IMR-90 (cell line): ENCODE measurements around the gene VPS26B. TPM values are rescaled to one million over a fixed set of nuclear protein-coding genes. Genes with fewer than 3 reads are reported as not detected.

ENCODE experiments used
- ATAC-seq: fragments of 200-7000 bp; cut with Tn5 transposase; 2 replicates; pipeline ENCODE4 v1.9.1; 2020; ENCODE audit warnings: low read depth, mild to moderate bottlenecking, moderate library complexity
- BruUV-seq: library from RNA; stranded (reverse); fragments of 400-500 nt; replicated peaks from 2 replicates; lab custom pipeline; 2021; lab: Mats Ljungman, UMichigan
- CTCF ChIA-PET: fragments of 300-600 bp; formaldehyde crosslinking; extraction: SDS; loops from one replicate; lab custom pipeline; 2021; ENCODE audit warnings: antibody characterized with exemption; lab: Yijun Ruan, JAX
- POLR2A ChIA-PET: fragments of 300-600 bp; sonication (Branson Sonifier 250); formaldehyde crosslinking; loops from one replicate; lab custom pipeline; 2022; ENCODE audit warnings: antibody characterized with exemption; ENCODE audit not compliant: unreplicated experiment; lab: Charles Lee
- DNase-seq: peaks from one replicate; pipeline ENCODE4 v3.0.0; 2013
- H2AFZ ChIP-seq: replicated peaks from 2 replicates; pipeline ENCODE3; 2013; ENCODE audit warnings: low read length, mild to moderate bottlenecking; ENCODE audit not compliant: poor library complexity
- H2AK5ac ChIP-seq: 2 replicates; pipeline ENCODE4 v1.6.1; 2013; ENCODE audit warnings: low read depth, low read length, inconsistent platforms
- H2AK9ac ChIP-seq: replicated peaks from 2 replicates; pipeline ENCODE3; 2013; ENCODE audit warnings: mild to moderate bottlenecking, low read depth, low read length, moderate library complexity; ENCODE audit not compliant: poor library complexity
- H2BK120ac ChIP-seq: 2 replicates; pipeline ENCODE4 v1.6.1; 2013; ENCODE audit warnings: low read depth, low read length, inconsistent platforms
- H2BK15ac ChIP-seq: 3 replicates; pipeline ENCODE4 v1.6.1; 2013; ENCODE audit warnings: low read depth, low read length, inconsistent platforms
- H2BK20ac ChIP-seq: 2 replicates; pipeline ENCODE4 v1.6.1; 2013; ENCODE audit warnings: low read depth, mild to moderate bottlenecking, inconsistent platforms, low read length, moderate library complexity
- H2BK5ac ChIP-seq: 2 replicates; pipeline ENCODE4 v1.6.1; 2013; ENCODE audit warnings: mild to moderate bottlenecking, low read depth, low read length, inconsistent platforms; ENCODE audit not compliant: poor library complexity, severe bottlenecking
- H3K14ac ChIP-seq: replicated peaks from 2 replicates; pipeline ENCODE4 v1.6.1; 2013; ENCODE audit warnings: low read depth, low read length, inconsistent platforms
- H3K18ac ChIP-seq: 2 replicates; pipeline ENCODE4 v1.6.1; 2013; ENCODE audit warnings: low read depth, low read length, control low read depth
- H3K23ac ChIP-seq: 2 replicates; pipeline ENCODE4 v1.6.1; 2013; ENCODE audit warnings: low read depth, low read length, inconsistent platforms
- H3K27ac ChIP-seq: 2 replicates; pipeline ENCODE4 v1.5.1; 2013; ENCODE audit warnings: mild to moderate bottlenecking, control low read depth, low read length; ENCODE audit not compliant: insufficient read depth
- H3K27me3 ChIP-seq: 2 replicates; pipeline ENCODE4 v1.6.1; 2013; ENCODE audit warnings: low read length; ENCODE audit not compliant: control insufficient read depth, insufficient read depth
- H3K36me3 ChIP-seq: 2 replicates; pipeline ENCODE4 v1.6.1; 2013; ENCODE audit warnings: low read length, mixed read lengths; ENCODE audit not compliant: control insufficient read depth, insufficient read depth
- H3K4ac ChIP-seq: 2 replicates; pipeline ENCODE4 v1.6.1; 2013; ENCODE audit warnings: low read depth, low read length, inconsistent platforms
- H3K4me1 ChIP-seq: 2 replicates; pipeline ENCODE4 v1.6.1; 2013; ENCODE audit warnings: low read length, mixed read lengths; ENCODE audit not compliant: control insufficient read depth, insufficient read depth
- H3K4me2 ChIP-seq: 2 replicates; pipeline ENCODE4 v1.6.1; 2013; ENCODE audit warnings: low read depth, mild to moderate bottlenecking, control low read depth, low read length, moderate library complexity
- H3K4me3 ChIP-seq: 2 replicates; pipeline ENCODE4 v1.5.1; 2013; ENCODE audit warnings: low read depth, mild to moderate bottlenecking, control low read depth, low read length, moderate library complexity; ENCODE audit not compliant: insufficient read depth
- H3K56ac ChIP-seq: 2 replicates; pipeline ENCODE4 v1.6.1; 2013; ENCODE audit warnings: low read length, inconsistent platforms; ENCODE audit not compliant: insufficient read depth; ENCODE audit errors: extremely low read depth
- H3K79me1 ChIP-seq, 2 experiments: 2 replicates each; pipeline ENCODE4 v1.6.1; 2013; ENCODE audit warnings: low read length in 2 of 2, inconsistent platforms in 1 of 2, low read depth in 1 of 2
- H3K9ac ChIP-seq: 2 replicates; pipeline ENCODE4 v1.6.1; 2013; ENCODE audit warnings: low read depth, low read length, control low read depth
- H3K9me1 ChIP-seq: 2 replicates; pipeline ENCODE4 v1.6.1; 2013; ENCODE audit warnings: low read length, inconsistent platforms; ENCODE audit not compliant: insufficient read depth
- H3K9me3 ChIP-seq: 2 replicates; pipeline ENCODE4 v1.6.1; 2013; ENCODE audit warnings: low read length; ENCODE audit not compliant: control insufficient read depth, insufficient read depth
- H4K20me1 ChIP-seq: 2 replicates; pipeline ENCODE4 v1.6.1; 2013; ENCODE audit warnings: low read length, inconsistent platforms; ENCODE audit not compliant: insufficient read depth
- H4K5ac ChIP-seq: 2 replicates; pipeline ENCODE4 v1.6.1; 2013; ENCODE audit warnings: mild to moderate bottlenecking, low read depth, low read length, control low read depth
- H4K8ac ChIP-seq, 2 experiments: 2 replicates each; pipeline ENCODE4 v1.6.1; 2013; ENCODE audit warnings: low read depth in 2 of 2, low read length in 2 of 2, control low read depth in 1 of 2, inconsistent platforms in 1 of 2
- H4K91ac ChIP-seq: 2 replicates; pipeline ENCODE4 v1.6.1; 2013; ENCODE audit warnings: low read depth, low read length, inconsistent platforms; ENCODE audit not compliant: insufficient read depth
- CHD1 ChIP-seq: IDR thresholded peaks from 2 replicates; pipeline ENCODE4 v1.6.1; 2012; ENCODE audit warnings: low read depth, low read length, improper control_type of control experiment
- MXI1 ChIP-seq: IDR thresholded peaks from 2 replicates; pipeline ENCODE4 v1.6.1; 2012; ENCODE audit warnings: low read depth, mild to moderate bottlenecking, low read length, moderate library complexity, borderline replicate concordance
- RCOR1 ChIP-seq: IDR thresholded peaks from 2 replicates; pipeline ENCODE4 v1.6.1; 2012; ENCODE audit warnings: mild to moderate bottlenecking, low read length, improper control_type of control experiment; ENCODE audit not compliant: insufficient replicate concordance
- WGBS, 2 experiments: methylation state at CpG; one replicate each; pipeline versions ENCODE4 v1.1.5 to v1.1.7; 2013; ENCODE audit warnings: missing lambda C conversion rate in 2 of 2; ENCODE audit not compliant: insufficient read length in 1 of 2; ENCODE audit errors: extremely low coverage in 2 of 2; 5-methylcytosine and 5-hydroxymethylcytosine counted together
- dilution Hi-C: fragments of 300-500 bp; cut with HindIII; formaldehyde crosslinking; loops from one replicate; pipeline ENCODE4 v1.14.3; 2018; ENCODE audit warnings: low sequenced_read_pairs; ENCODE audit not compliant: unreplicated experiment
- in situ Hi-C: fragments of 300-500 bp; cut with MboI; formaldehyde crosslinking; loops from 3 replicates; pipeline ENCODE4 v1.14.3; 2019; ENCODE audit warnings: low sequenced_read_pairs, inconsistent platforms, mixed read lengths
- intact Hi-C: fragments of 100-400 bp; cut with micrococcal nuclease; formaldehyde crosslinking; loops from 2 replicates; pipeline ENCODE4 v1.10.0; 2022
- polyA plus RNA-seq, 3 experiments: library from polyadenylated mRNA; depleted of rRNA; stranded (reverse); fragments of >200 nt; gene quantifications; 2 replicates each; pipeline ENCODE4 v1.2.3, GENCODE V29; 2012; ENCODE audit warnings: low replicate concordance in 1 of 3
- total RNA-seq: library from RNA; depleted of rRNA; stranded (reverse); fragments of >200 nt; gene quantifications from 2 replicates; pipeline ENCODE4 v1.2.3, GENCODE V29; 2012

The VPS26B gene
- total and polyA plus RNA-seq, 2 of the 4 experiments (the other 2 are of a cell fraction): 41.6 to 51.1 TPM

GRCh38 chr11:134224710-134225664, 516 bp downstream of the VPS26B start:
- in situ Hi-C loops (no loop called here), intact Hi-C loops (loop anchor here (1.0 to 10.0 kb wide), 3 partner anchors 28 to 300 kb away; partner anchors contain the start of genes ACAD8 and THYN1), dilution Hi-C loops (no loop called here)
- H3K4ac ChIP-seq: peak overlapping the region; percentile 77
- H3K23ac ChIP-seq: peak overlapping the region; percentile 91
- H3K56ac ChIP-seq: no peak overlapping the region; the same call in 1 of the 2 replicates
- peak overlapping the region; percentile 92 for H2AK9ac ChIP-seq
- H2AK5ac ChIP-seq: 0 out of 2 replicates have a peak overlapping the region, but pooled peaks have one; percentile 27
- H3K4me3 ChIP-seq: peak overlapping the region; percentile 70
- H3K14ac ChIP-seq: peak overlapping the region; percentile 79
- H3K9me1 ChIP-seq: peaks cover 12% of the 10 kb centered on the region
- no peak overlapping the region for H2BK120ac ChIP-seq
- H2BK5ac ChIP-seq: peak overlapping the region; percentile 62
- peaks cover 17 to 49% of the 10 kb centered on the region in 2 experiments for H3K79me1 ChIP-seq
- POLR2A ChIA-PET: interaction anchor here (0.6 kb wide), 1 partner anchor 42 kb away, joined by 3 read pairs; no protein-coding TSS in a partner anchor
- no peaks in the 10 kb centered on the region for H3K9me3 ChIP-seq
- peak overlapping the region; percentile 24; the same call in 1 of the 2 replicates for H3K18ac ChIP-seq
- H4K5ac ChIP-seq: peak overlapping the region; percentile 21; the same call in 1 of the 2 replicates
- TF ChIP-seq RCOR1: no peak
- peak; percentile 54; the same call in 1 of the 2 replicates for TF ChIP-seq MXI1
- no peak for TF ChIP-seq CHD1
- DNase-seq: peak; percentile 7
- peak overlapping the region; percentile 39; the same call in 1 of the 2 replicates for H4K91ac ChIP-seq
- H4K20me1 ChIP-seq: peaks cover 21% of the 10 kb centered on the region
- peak; percentile 50 for ATAC-seq
- CTCF ChIA-PET: no interaction called here
- H4K8ac ChIP-seq: peak overlapping the region; percentile 41 to 53; a peak in 3 of 4 replicates
- H3K9ac ChIP-seq: peak overlapping the region; percentile 91
- H2BK20ac ChIP-seq: no peak overlapping the region
- no peaks in the 10 kb centered on the region for H3K27me3 ChIP-seq
- TSS peak; percentile 34 for BruUV-seq
- H2BK15ac ChIP-seq: no peak overlapping the region
- WGBS, 2 experiments: 0% methylated on average over 17 of the region's 93 CpGs; no CpG with 5 or more reads in 1 of the 2 experiments
- no peaks in the 10 kb centered on the region for H3K36me3 ChIP-seq
- peak overlapping the region; percentile 82 for H3K27ac ChIP-seq
- peak overlapping the region; percentile 86 for H3K4me2 ChIP-seq
- H2AFZ ChIP-seq: peak overlapping the region; percentile 88
- peaks cover 3% of the 10 kb centered on the region; the same call in 1 of the 2 replicates for H3K4me1 ChIP-seq
